Bronchial epithelial cell (primary cell): ENCODE measurements around the gene MUTYH. TPM values are rescaled to one million over a fixed set of nuclear protein-coding genes. Genes with fewer than 3 reads are reported as not detected.

Experiments used
- DNase-seq: peaks from one replicate; pipeline ENCODE4 v3.0.0-alpha.2; 2010; ENCODE audit warnings: low read depth
- FAIRE-seq: peaks from 2 replicates; lab custom pipeline; 2011; peaks lifted over from hg19 to GRCh38; lab: Jason Lieb, UNC
- H3K27me3 ChIP-seq: 2 replicates; pipeline ENCODE4 v1.5.1; 2011; ENCODE audit warnings: low read length; ENCODE audit not compliant: control insufficient read depth, insufficient read depth
- H3K36me3 ChIP-seq: 2 replicates; pipeline ENCODE4 v1.5.1; 2011; ENCODE audit warnings: low read length; ENCODE audit not compliant: control insufficient read depth, insufficient read depth
- H3K4me3 ChIP-seq: 2 replicates; pipeline ENCODE4 v1.5.1; 2011; ENCODE audit warnings: mild to moderate bottlenecking, low read depth, low read length, control low read depth
- total RNA-seq: library from RNA; depleted of rRNA; stranded (reverse); fragments of >200 nt; gene quantifications from 2 replicates; pipeline ENCODE4 v1.2.1, GENCODE V29; 2014
- TF ChIP-seq, protein P1 (sequence below): IDR thresholded peaks from 2 replicates; pipeline ENCODE4 v1.5.1; 2011; ENCODE audit warnings: mild to moderate bottlenecking, moderate library complexity, low read length, control low read depth, inconsistent platforms; ENCODE audit not compliant: insufficient read depth, severe bottlenecking

The MUTYH gene
- total RNA-seq, 1 donor from 2014 or later = 20.5 TPM

GRCh38 chr1:45380730-45381129 is 40.5 kb upstream of the MUTYH start:
- DNase-seq (no peak), FAIRE-seq (no peak)
- Histone ChIP-seq H3K27me3 (no peaks in the 10 kb centered on the region), H3K36me3 (no peaks in the 10 kb centered on the region), H3K4me3 (no peak overlapping the region)
- TF ChIP-seq, protein P1, sequence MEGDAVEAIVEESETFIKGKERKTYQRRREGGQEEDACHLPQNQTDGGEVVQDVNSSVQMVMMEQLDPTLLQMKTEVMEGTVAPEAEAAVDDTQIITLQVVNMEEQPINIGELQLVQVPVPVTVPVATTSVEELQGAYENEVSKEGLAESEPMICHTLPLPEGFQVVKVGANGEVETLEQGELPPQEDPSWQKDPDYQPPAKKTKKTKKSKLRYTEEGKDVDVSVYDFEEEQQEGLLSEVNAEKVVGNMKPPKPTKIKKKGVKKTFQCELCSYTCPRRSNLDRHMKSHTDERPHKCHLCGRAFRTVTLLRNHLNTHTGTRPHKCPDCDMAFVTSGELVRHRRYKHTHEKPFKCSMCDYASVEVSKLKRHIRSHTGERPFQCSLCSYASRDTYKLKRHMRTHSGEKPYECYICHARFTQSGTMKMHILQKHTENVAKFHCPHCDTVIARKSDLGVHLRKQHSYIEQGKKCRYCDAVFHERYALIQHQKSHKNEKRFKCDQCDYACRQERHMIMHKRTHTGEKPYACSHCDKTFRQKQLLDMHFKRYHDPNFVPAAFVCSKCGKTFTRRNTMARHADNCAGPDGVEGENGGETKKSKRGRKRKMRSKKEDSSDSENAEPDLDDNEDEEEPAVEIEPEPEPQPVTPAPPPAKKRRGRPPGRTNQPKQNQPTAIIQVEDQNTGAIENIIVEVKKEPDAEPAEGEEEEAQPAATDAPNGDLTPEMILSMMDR = no peak

- TF ChIP-seq, protein P1 = no peak
- Histone ChIP-seq H3K36me3 (no peaks in the 10 kb centered on the region), H3K4me3 (no peak overlapping the region), H3K27me3 (no peaks in the 10 kb centered on the region)
- DNase-seq (no peak), FAIRE-seq (no peak)
Measured at GRCh38 chr1:45380125-45380524, 39.9 kb upstream of the MUTYH start.

DNA sequence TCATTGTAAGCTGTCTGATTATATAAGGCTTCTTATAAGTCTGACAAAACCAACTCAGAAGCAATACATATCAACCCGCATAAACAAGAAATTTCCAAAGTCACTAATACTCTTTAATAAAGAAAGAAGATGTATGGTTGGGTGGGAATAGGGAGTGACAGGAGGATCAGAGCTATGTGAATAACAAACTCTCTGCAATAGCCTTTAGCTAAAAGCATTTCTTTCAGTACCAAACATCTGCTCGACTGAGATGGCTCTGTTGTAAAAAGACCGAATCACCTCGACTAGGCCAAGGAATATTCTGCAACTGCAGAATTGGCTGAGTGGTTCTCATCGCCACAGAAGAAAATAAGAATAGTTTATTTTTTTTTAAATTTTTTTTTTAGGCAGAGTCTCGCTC is 39.3 kb upstream of the MUTYH start:
- TF ChIP-seq, protein P1 = no peak
- no peak for FAIRE-seq

DNA sequence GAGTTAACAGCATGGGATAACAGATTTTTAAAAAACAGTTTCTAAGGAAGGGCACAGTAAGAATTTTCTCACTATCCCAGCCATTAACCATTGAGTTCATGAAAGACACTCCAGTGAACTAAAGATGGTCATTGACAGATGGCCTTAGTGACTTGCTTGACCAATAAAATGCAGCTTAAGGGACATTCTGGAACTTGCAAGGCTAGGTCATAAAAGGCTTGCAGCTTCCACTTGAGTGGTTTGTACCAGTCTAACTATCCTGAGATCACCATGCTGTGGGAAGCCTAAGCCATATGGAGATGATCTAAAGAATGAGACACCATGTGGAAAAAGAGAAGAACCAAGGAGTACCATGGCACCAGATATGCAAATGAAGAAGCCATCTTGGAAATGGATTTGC is 37.9 kb upstream of the MUTYH start:
- DNase-seq (no peak), FAIRE-seq (no peak)
- TF ChIP-seq, protein P1 = no peak
- Histone ChIP-seq H3K27me3 (no peaks in the 10 kb centered on the region), H3K4me3 (no peak overlapping the region), H3K36me3 (no peaks in the 10 kb centered on the region)

More for the DNA sequence above, 39.3 kb upstream of the MUTYH start:
- Histone ChIP-seq H3K4me3 (no peak overlapping the region), H3K27me3 (no peaks in the 10 kb centered on the region), H3K36me3 (no peaks in the 10 kb centered on the region)
- DNase-seq = no peak

DNA sequence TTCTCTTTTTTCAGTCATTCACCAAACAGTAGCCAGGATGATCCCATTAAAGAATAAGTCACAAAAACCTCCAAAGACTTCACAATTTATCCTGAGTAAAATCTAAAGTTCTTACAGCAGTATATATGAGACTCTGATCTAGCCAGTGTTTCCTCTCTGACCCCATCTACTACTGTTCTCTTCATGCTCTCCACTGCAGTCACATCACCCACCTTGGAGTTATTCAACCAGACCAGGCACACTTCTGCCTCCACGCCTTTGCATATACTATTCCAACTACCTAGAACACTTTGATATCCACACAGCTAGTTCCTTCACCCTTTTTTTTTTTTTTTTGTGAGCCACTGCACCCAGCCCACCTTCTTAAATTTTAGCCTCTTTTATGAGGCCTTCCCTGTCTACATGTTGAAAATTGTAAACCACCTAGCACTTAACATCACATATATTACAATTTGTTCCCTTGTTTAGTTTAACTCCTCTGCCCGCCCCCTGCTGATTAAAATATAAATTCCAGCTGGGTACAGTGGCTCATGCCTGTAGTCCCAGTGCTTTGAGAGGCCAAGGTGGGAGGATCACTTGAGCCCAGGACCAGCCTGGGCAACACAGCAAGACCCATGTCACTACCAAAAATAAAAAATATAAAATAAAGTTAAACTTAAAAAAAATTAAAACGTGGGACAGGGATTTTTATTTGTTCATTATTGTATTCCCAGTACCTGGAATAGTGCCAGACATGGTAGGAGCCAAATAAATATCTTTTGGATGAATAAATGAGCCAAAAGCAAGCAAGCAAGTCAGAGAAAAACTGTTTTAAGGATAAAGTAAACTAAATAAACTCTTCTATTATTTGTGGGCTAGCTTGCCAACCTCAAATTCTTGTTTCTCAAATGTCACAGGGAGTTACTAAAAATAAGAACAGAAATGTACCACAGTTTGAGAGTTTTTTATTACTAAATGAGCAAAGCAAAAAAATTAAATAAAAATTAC is 35.2 kb upstream of the MUTYH start:
- no peak for FAIRE-seq

More for the DNA sequence above, 35.2 kb upstream of the MUTYH start:
- TF ChIP-seq, protein P1 = no peak
- no peak for DNase-seq
- Histone ChIP-seq H3K36me3 (no peaks in the 10 kb centered on the region), H3K27me3 (no peaks in the 10 kb centered on the region), H3K4me3 (no peak overlapping the region)
